NOMO-1 treated with dmso at 0.1 percent for 144 hours (cell line): ENCODE data around the gene CERK.

ENCODE experiments used
- DNase-seq: peaks from one replicate; lab custom pipeline; 2025; ENCODE audit not compliant: unreplicated experiment; lab: John Stamatoyannopoulos, UW

CERK gene

DNA sequence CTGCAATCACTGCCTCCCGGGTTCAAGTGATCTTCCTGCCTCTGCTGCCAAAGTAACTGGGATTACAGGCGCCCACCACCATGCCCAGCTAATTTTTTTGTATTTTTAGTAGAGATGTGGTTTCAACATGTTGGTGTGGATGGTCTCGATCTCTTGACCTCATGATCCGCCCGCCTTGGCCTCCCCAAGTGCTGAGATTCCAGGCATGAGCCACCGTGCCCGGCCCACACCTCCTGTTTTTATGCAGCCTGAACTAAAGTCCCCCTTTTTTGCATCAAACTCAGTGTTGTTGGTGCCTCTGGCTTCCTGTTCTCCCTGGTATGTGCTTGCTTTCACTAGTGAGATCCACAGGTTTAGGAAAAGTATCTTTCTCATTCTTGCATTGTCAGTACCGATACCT lies 28.6 kb upstream of the CERK start:
- no peak for DNase-seq

DNA sequence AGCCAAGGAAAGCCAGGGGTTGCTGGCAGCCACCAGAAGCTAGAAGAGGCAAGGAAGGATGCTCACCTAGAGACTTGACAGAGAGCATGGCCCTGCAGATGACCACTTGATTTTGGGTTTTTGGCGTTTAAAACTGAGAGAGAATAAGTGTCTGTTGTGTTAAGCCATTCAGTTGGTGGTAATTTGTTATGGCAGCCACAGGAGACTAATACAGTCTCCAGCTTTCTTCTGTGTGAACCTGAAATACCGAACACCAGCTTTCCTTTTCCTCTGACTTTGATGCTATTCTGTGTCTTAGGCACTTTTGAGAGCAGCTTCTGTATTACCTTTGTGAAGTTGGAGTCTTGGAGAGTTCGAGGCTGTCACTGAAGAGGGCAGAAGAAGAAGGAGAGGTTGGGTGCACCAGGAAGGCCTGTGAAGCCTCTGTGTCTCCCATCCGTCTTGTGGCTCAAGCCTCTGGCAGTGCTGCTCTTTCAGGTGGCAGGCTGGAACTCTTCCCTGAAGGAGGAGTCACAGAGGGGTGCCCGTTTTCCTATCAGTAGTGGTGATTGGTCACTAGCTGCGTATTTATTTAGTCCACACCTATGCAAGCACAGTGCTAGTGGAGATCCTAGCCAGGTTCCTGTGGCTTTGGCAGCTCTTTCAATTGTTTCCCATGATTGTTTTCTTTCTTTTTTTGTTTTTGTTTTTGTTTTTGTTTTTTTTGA lies 26.9 kb upstream of the CERK start:
- no peak for DNase-seq

DNA sequence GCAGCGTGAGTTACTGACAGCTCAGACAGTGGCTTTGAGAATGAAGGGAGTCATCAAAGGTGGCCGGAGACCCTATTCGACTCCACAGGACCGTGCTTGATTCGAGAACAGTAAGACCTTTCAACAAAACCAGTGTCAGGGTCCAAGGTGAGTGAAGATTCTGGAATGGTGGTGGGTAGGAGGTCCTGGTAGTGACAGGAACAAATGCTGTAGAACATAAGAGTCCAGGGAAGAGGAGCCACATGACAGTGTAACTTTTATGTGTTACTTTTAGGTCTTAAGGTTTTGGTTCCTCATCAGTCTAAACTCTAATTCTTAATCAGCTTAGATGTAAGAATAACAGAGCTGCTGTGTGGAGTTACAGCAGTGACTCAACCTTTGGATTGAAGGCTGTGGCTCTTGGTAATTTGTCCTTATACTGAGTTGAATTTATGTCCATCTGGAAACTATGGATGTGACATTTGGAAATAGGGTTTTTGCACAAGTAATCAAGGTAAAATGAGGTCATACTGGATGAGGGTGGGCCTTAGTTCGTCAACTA lies 26.2 kb upstream of the CERK start:
- no peak for DNase-seq

DNA sequence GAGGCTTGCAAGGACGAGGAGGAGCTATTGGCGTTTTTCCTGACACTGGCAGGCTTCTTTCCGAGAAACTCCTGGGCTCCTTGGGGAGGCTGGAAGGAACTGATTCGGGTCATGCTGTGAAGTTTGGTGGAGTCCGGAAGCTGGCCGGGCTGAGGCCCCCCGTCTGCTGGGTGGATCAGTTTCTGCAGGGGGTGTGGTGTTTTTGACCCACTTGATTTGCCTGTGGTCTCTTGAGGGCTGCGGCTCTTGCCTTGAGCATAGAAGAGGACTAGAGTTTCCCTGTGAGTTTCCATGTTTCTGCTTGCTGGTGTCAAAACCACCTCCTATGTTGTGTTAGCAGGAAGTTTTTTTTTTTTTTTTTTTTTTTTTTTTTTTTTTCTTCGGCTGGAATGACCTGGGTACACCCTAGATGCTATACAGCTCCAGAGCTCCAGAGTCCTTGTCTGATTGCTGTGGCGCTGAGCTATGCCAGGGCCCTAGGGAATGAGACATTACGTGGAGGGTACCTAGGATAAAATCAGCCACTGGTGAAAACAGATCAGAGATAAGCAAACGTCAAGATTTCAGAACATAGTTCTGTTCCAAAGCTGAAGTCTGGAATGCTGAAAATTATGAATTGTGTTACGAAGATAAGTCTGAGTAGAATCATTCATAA lies 25.1 kb upstream of the CERK start:
- DNase-seq = no peak

DNA sequence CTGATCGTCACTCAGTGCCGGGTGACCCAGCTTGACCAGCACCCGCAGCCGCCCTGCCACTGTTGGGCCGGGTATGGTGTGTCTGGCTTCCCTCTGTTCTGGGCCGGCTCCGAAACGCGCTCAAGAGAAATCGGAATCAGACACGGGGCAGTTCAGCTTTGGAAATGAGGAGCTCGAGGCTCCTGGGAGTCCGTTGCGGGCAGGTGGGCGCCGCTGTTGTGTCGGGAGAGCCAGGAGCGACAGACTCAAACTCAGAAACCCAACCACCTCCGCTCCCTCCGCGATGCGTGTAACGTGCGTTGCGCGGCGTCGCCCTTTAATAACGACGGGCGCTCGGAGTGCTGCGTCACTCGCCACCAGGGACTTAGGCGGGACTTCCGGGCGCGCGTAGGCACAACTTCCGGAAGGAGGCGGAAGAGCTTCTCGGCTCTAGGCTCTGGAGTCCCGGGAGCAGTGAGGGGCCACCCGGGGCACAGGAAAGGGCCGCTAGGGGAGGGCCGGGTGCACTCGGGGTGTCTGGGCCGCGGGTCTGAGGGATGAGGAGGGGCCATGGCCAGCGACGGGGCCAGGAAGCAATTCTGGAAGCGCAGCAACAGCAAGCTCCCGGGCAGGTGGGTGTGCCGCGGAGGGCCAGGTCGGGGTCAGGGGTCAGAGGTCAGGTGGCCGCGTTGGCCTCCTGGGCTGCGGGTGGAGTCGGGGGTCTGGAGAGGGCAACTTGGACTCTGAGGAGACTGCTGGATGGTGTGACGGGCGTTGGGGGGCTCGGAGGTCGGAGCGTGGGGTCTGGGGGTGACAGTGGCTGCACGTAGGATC lies 24.4 kb upstream of the CERK start, which contains the start of gene TBC1D22A:
TBC1D22A (plus strand) TSS at position 413 of the 813 bp plus-strand sequence; CDS start at position 550, 137 bp downstream.
- peak; percentile 95 for DNase-seq

DNA sequence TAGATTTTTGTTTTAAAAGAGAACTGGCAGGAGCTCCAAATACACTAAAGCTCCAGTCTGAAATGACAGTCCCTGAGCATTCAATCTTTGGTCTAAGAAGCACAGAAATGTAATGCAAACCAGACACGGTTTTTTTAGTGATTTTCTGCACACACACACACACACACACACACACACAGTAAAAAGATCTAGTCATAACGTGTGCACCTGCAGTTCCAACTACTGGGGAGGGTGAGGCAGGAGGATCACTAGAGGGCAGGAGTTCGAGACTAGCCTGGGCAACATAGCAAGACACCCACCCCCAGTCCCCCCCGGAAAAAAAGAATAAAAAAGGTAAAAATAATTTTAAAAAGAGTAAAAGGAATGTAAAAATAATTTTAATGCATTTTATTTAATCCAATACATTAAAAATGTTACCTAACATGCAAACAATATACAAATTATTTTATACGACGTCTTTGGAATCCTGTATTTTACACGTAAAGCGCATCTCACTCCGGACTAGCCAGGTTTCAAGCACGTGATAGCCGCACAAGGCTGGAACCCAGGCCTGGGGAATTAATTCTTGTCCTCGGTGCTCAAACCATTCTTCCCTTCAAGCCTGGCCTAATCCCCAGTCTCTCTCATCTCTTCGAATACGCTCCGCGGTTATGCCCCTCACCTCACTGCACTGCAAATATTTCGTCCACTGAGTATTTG lies 23.6 kb upstream of the CERK start:
- DNase-seq = no peak

DNA sequence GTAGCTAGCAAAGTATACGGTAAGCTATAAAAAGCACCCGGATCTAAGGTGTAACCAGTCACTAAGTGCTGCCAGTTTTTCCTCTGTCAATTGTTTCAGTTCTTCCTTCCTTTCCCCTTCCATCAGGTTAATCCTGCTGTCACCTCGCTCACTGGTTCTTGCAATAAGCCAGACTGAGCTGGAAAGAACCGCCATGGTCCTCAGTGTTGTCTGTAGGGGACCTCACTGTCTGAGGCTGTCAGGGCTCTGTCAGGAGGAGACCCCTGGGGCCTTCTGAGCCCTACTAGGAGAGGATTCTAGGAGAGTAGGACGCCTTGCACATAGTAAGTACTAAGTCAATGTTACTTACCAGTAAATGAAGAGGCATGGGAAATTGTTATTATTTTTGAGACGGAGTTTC lies 23.0 kb upstream of the CERK start:
- no peak for DNase-seq

DNA sequence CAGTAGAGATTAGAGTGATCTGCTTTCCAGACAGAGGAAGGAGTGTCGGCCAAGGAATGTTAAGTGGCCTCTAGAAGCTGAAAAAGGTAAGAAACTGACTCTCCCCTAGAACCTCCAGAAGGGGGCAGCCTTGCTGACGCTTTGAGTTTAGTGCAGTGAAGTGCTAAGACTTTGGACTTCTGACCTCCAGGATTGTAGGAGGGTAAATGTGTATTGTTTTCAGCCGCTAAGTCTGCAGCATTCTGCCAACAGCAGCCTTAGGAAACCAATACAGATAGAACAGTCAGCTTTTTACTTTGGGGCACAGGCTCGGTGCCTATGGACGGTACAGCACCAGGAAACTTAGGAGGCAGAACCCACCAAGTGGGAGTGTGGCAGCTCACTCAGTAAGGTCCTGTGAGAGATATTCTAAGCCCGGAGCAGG lies 20.8 kb upstream of the CERK start:
- peak; percentile 64 for DNase-seq

DNA sequence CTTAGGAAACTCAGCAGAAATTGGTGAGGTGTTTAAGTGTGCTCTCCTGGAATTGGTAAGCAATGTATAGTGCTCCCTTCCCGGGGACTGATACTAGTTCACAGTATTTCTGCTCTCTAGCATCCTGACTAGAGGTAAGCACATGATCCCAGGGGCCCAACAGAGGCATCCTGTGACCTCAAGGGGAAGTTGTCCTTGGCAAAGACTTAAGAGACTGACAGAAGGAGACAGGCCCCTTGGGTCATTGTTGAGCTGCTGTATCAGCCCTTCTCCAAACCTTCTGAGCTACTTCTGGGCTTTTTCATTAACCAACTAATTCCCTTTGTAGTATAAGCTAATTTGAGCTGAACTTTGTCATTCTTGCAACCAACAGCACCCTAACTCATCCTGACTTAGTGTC lies 20.1 kb upstream of the CERK start:
- no peak for DNase-seq

DNA sequence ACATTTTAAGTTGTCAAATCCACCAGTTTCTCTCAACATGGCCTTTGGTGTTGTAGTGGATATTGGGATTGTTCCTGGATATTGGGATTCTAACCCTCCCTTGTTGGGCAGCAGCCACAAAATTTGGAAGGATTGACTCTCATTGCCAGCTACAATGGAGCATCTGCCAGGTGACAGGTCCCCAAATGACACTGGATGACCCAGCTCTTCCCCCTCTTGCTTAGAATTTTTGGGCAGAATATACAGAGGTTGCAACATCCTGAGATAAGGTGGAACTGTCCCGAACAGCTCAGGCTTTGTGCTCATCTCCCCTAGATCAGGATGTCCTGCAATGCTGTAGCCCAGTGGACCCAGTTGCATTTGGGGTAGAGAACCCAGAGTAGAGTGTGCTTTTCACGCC lies 19.1 kb upstream of the CERK start:
- no peak for DNase-seq

DNA sequence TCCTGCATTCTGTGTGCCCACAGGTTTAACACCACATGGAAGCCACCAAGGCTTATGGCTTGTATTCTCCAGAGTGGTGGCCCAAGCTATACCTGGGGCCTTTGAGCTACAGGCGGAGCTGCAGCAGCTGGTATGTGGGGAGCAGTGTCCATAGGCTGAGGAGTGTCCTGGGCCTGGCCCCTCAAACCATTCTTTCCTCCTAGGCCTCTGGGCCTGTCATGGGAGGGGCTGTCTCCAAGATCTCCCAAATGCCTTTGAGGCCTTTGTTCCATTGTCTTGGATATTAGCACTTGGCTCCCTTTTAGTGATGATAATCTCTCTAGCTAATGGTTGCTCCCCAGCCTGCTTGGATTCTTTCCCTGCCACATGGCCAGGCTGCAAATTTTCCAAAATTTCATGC lies 18.0 kb upstream of the CERK start:
- DNase-seq = no peak

DNA sequence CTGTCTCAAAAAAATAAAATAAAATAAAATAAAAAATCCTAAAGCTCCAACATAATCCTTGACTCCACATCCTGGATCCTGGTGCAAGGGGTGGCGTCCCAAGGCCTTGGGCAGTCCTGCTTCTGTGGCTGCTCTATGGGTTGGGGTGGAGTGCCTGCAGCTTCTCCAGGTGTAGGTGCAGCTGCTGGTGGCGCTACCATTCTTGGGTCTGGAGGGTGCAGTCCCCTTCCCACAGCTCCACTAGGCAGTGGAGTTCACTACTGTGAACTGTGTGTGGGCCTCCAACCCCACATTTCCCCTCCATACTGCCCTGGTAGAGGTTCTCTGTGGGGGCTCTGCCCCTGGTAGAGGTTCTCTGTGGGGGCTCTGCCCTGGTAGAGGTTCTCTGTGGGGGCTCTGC lies 17.5 kb upstream of the CERK start:
- DNase-seq = no peak

DNA sequence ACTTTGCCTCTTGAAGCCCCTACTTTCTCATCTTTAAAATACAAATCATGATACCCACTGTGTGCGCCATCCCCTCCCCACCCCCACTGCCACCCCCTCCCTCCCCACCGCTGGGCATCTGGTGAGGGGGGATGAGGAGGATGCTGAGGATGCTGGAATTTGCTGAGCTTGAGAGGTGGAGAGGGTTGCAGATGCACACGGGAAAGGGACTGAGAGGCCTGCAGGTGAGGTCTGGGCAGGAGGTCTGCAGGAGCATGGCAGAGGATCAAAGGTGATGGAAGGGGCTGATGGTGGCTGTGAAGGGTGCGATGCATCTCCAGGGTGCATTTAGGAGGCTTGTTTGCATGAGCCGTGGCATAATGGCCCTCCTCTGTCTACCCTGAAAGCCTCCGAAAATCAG lies 16.8 kb upstream of the CERK start:
- DNase-seq = no peak

DNA sequence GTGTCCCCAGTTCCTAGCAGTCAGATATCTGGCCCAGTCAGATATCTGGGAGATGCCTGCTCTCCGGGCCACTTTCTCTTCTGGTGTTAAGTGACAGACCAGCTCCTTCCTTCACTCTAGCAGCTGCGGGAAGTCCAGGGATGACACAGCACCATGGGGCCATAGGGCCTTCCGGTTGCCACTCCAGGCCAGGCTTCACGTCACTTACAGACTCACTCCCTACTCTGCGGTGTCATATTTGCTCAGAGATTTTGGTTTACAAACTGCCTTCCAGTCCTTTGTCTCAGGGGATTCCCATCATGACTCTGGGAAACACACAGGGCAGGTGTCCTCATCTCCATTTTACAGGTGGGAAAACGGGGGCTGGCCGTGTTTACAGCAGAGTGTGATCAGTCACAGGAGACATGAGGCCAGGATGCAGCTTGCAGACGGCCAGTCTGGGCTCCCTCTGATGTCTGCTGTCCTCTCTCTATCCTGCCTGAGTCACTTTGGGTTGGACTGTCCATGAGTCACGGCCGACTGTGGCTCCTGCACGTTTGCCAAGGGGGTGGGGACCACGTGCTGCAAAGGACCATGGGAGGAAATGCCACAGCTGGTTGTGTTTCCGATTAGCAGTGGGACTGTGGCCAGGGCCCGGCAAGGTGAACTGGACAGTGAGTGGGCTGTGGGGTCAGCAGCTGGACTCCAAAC lies 16.2 kb upstream of the CERK start:
- peak; percentile 56 for DNase-seq

DNA sequence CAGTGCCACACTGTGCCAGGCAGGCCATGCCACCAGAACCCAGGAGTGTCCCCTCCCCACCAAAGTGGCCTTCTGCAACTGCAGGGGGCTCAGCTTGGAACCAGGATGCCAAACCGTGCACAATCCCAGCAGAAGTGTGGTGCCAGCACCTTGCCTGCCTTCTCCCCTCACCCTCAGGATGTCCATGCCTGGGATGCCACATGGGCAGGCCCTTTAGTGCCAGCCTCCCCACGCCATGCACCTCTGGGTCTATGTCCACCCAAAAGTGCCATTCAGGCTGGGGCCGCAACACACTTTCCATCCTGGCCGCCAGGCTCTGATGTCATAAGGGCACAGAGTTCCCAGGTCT lies 15.7 kb upstream of the CERK start:
- no peak for DNase-seq

DNA sequence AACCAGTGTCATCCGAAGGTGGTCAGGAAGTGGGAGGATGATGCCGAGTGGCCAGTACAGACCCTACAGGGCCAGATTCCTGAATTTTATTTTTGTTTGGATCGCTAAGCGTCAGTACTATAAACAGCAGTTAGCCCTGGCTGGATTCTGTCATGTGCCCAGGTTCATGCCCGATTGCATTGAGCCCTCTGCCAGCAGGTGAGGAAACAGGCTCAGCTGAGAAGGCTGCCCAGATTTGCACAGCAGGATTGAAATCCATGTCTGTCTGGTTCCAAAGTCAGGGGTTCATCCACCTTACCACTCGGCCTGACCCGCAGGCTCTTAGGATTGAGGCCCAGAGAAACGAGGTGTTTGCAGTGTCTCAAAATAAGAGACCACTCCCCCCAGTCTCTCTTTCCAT lies 15.3 kb upstream of the CERK start:
- no peak for DNase-seq

DNA sequence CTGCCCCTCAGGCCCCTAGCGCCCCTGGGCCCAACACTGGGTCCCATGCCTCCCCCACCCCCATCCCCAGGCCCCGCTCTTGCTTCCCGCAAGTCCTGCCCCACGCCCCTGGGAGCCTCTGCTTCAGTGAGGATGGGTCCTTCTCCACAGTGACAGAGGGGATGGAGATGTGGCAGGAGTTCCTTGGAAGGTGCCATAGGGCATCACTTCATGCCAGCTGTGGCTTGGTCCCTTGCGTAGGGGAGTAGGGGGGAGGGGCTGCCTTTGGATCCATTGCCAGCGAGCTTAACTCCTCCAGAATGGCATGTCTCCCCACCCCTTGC lies 14.9 kb upstream of the CERK start:
- no peak for DNase-seq

DNA sequence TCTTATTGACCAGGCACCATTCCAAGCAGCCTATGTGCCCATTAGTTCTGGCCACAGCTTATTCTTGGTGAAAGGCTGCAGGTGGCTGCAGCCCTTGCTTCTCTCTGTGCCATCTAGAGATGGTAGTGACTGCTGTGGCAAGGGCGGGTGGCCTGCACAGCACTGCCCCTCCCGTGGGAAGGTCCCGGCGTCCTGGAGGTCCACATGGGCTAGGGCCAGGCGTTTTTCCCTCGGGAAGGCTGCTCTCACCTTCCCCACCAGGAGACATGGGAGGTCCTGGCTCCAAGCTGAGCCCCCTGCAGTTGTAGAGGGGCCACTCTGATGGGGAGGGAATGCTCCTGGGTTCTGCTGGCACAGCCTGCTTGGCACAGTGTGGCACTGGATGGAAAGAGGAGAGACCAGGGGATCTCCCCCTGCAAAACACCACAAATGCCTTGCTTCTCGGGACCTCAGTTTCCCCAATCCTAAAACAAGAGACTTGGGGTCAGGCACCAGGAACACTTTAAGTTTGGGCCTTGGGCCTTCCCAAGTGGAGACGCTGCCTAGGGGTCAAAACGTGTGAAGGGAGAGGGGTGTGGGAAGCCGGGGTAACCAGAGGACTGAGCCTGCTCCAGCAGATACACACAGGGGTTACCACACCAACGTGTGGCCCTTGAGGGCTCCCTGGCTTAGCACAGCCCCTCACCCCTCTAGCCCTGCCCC lies 14.4 kb upstream of the CERK start:
- DNase-seq = no peak

DNA sequence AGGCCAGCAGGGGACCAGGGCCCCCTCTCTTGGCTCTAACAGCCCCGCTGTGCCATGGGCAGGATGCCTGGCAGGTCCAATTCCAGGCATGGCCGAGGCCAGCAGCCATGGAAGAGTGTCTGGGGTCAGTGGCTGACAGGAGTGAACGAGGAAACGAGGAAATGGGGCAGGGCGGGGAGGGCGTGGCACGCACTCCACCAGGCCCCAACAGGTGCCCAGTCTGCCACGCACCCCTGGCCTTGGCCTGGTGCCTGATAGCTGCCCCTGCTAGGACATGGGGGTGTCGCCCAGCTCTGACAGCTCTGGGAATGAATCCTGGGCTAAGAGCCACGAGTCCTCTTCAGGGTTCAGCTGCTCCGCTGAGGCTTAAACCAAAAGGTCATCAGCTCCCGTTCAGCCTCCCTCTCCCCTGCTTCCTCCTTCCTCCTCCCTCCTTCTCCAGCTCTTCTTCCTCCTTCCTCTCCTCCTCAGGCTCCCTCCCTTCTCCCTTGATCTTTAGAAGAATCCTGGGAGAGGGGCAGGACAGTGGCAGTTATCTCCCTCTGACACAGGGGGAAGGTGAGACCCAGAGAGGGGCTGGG lies 12.9 kb upstream of the CERK start:
- no peak for DNase-seq

DNA sequence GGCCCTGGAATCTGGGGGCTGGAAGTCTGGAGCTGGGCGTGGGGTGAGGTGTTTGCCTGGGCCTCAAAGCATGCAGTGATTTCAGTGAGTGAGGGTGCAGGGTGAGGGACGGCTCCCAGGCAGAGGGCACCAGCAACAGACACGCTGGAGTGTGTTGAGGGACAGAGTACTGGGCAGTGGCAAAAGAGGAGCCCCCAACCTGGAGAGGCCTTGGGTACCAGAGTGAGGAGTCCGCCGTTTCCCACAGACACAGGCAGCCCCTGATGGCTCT lies 12.4 kb upstream of the CERK start:
- no peak for DNase-seq
